Suprapubic skin (tissue), 4 donors: ENCODE measurements around the gene BCAP31. TPM values are rescaled to one million over a fixed set of nuclear protein-coding genes. Genes with fewer than 3 reads are reported as not detected.
A peak's percentile ranks its signal among the peaks of the same experiment; 100 is the strongest.

Experiments
- DNase-seq, 2 donors: peaks; one replicate each; pipeline ENCODE4 v3.0.0-alpha.2; 2019; ENCODE audit warnings: low spot score in 2 of 2
- H3K27ac ChIP-seq: fragments of 200-600 bp; sonication (generic); one replicate; pipeline ENCODE4 v1.5.1; 2019
- H3K27me3 ChIP-seq: fragments of 200-600 bp; sonication (generic); one replicate; pipeline ENCODE4 v1.5.1; 2019
- H3K36me3 ChIP-seq: fragments of 200-600 bp; sonication (generic); one replicate; pipeline ENCODE4 v1.5.1; 2019
- H3K4me1 ChIP-seq: fragments of 200-600 bp; sonication (generic); one replicate; pipeline ENCODE4 v1.5.1; 2019
- H3K4me3 ChIP-seq: fragments of 200-600 bp; sonication (generic); one replicate; pipeline ENCODE4 v1.5.1; 2019; ENCODE audit warnings: mild to moderate bottlenecking
- H3K9me3 ChIP-seq: fragments of 200-600 bp; sonication (generic); one replicate; pipeline ENCODE4 v1.5.1; 2019
- EP300 ChIP-seq: sonication (generic); formaldehyde crosslinking; IDR thresholded peaks from one replicate; pipeline ENCODE4 v1.6.1; 2017; ENCODE audit warnings: antibody characterized with exemption
- POLR2A ChIP-seq, 2 donors: fragments of 450-650 bp; IDR thresholded peaks; one replicate each; pipeline ENCODE4 v1.6.1; 2017; ENCODE audit warnings: antibody characterized with exemption in 2 of 2, mild to moderate bottlenecking in 2 of 2, moderate library complexity in 2 of 2
- POLR2AphosphoS5 ChIP-seq, 3 donors: sonication (generic); formaldehyde crosslinking; IDR thresholded peaks; one replicate each; pipeline ENCODE4 v1.6.1; 2017; ENCODE audit warnings: antibody characterized with exemption in 3 of 3
- WGBS: methylation state at CpG from one replicate; pipeline ENCODE4 v1.1.5; 2018; 5-methylcytosine and 5-hydroxymethylcytosine counted together
- total RNA-seq, 4 donors: library from RNA; depleted of rRNA; stranded (reverse); fragments of >200 nt; gene quantifications; one replicate each; pipeline ENCODE4 v1.1.0, GENCODE V29; 2016
- TF ChIP-seq, protein P1 (sequence below), 2 donors: fragments of 200-600 bp in 1 of 2; fragments of 450-650 bp in 1 of 2; sonication (generic) in 1 of 2; IDR thresholded peaks; one replicate each; pipeline ENCODE4 v1.5.1; 2016 to 2019; ENCODE audit warnings: antibody characterized with exemption in 2 of 2, mild to moderate bottlenecking in 1 of 2, moderate library complexity in 1 of 2

BCAP31 gene
- total RNA-seq, 4 donors from 2014 or later, result 112 to 170 (median 167) TPM

- Histone ChIP-seq H3K4me1 (peaks cover 5% of the 10 kb centered on the region), H3K27ac (no peak overlapping the region), H3K27me3 (peaks cover 15% of the 10 kb centered on the region), H3K4me3 (no peak overlapping the region), H3K36me3 (no peaks in the 10 kb centered on the region), H3K9me3 (no peaks in the 10 kb centered on the region)
- WGBS, result 39% methylated on average over 14 of the region's 14 CpGs
- DNase-seq, result peak; percentile 85 to 91
- TF ChIP-seq EP300, result no peak
- TF ChIP-seq, protein P1, sequence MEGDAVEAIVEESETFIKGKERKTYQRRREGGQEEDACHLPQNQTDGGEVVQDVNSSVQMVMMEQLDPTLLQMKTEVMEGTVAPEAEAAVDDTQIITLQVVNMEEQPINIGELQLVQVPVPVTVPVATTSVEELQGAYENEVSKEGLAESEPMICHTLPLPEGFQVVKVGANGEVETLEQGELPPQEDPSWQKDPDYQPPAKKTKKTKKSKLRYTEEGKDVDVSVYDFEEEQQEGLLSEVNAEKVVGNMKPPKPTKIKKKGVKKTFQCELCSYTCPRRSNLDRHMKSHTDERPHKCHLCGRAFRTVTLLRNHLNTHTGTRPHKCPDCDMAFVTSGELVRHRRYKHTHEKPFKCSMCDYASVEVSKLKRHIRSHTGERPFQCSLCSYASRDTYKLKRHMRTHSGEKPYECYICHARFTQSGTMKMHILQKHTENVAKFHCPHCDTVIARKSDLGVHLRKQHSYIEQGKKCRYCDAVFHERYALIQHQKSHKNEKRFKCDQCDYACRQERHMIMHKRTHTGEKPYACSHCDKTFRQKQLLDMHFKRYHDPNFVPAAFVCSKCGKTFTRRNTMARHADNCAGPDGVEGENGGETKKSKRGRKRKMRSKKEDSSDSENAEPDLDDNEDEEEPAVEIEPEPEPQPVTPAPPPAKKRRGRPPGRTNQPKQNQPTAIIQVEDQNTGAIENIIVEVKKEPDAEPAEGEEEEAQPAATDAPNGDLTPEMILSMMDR (IDR thresholded peaks at IDR 0.05), result peak; percentile 42 to 73
These were observed 56.2 kb downstream of the BCAP31 start for GRCh38 chrX:153667956-153668396.

GRCh38 chrX:153667281-153667955, 56.8 kb downstream of the BCAP31 start:
- Histone ChIP-seq H3K27me3 (peaks cover 12% of the 10 kb centered on the region), H3K4me3 (no peak overlapping the region)
- no peak for TF ChIP-seq EP300
- TF ChIP-seq, protein P1 (IDR thresholded peaks at IDR 0.05), result no peak
- no peak for TF ChIP-seq POLR2A (IDR thresholded peaks at IDR 0.05)
- no peak for TF ChIP-seq POLR2AphosphoS5 (IDR thresholded peaks at IDR 0.05)

GRCh38 chrX:153665726-153666306, 58.4 kb downstream of the BCAP31 start:
- Histone ChIP-seq H3K36me3 (no peaks in the 10 kb centered on the region), H3K4me3 (no peak overlapping the region), H3K9me3 (no peaks in the 10 kb centered on the region), H3K27me3 (peaks cover 7% of the 10 kb centered on the region), H3K27ac (no peak overlapping the region), H3K4me1 (peaks cover 3% of the 10 kb centered on the region)
- WGBS, result 81% methylated on average over 9 of the region's 9 CpGs
- TF ChIP-seq, protein P1 (IDR thresholded peaks at IDR 0.05), result no peak
- no peak for TF ChIP-seq EP300
- no peak for TF ChIP-seq POLR2AphosphoS5 (IDR thresholded peaks at IDR 0.05)
- no peak for TF ChIP-seq POLR2A (IDR thresholded peaks at IDR 0.05)
- peak in 1 of 2 donors; percentile 54 for DNase-seq

More at GRCh38 chrX:153667281-153667955, 56.8 kb downstream of the BCAP31 start:
- Histone ChIP-seq H3K36me3 (no peaks in the 10 kb centered on the region), H3K27ac (no peak overlapping the region), H3K9me3 (no peaks in the 10 kb centered on the region), H3K4me1 (peaks cover 3% of the 10 kb centered on the region)
- 72% methylated on average over 11 of the region's 11 CpGs for WGBS
- DNase-seq, result no peak

DNA sequence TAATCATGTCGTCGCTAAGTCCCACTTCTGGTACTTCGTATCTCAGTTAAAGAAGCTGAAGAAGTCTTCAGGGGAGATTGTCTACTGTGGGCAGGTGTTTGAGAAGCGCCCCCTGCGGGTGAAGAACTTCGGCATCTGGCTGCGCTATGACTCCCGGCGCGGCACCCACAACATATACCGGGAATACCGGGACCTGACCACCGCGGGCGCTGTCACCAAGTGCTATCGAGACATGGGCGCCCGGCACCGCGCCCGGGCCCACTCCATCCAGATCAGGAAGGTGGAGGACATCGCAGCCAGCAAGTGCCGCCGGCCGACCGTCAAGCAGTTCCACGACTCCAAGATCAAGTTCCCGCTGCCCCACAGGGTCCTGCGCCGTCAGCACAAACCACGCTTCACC, 61.9 kb downstream of the BCAP31 start:
- no peaks in the 10 kb centered on the region for H3K4me1 ChIP-seq
- 30% methylated on average over 10 of the region's 31 CpGs for WGBS
- H3K27me3 ChIP-seq, result peaks cover 7% of the 10 kb centered on the region
- no peak overlapping the region for H3K27ac ChIP-seq
- H3K9me3 ChIP-seq, result no peaks in the 10 kb centered on the region
- no peaks in the 10 kb centered on the region for H3K36me3 ChIP-seq
- DNase-seq, result peak; percentile 67 to 73
- H3K4me3 ChIP-seq, result no peak overlapping the region
- no peak for TF ChIP-seq POLR2A (IDR thresholded peaks at IDR 0.05)
- no peak for TF ChIP-seq EP300
- TF ChIP-seq, protein P1 (IDR thresholded peaks at IDR 0.05), result peak in 1 of 2 donors; percentile 31

GRCh38 chrX:153659268-153659667, 64.9 kb downstream of the BCAP31 start:
- Histone ChIP-seq H3K27ac (no peak overlapping the region), H3K4me1 (no peaks in the 10 kb centered on the region), H3K4me3 (no peak overlapping the region), H3K36me3 (no peaks in the 10 kb centered on the region), H3K9me3 (no peaks in the 10 kb centered on the region), H3K27me3 (peaks cover 7% of the 10 kb centered on the region)
- DNase-seq, result no peak
- 76% methylated on average over 3 of the region's 3 CpGs for WGBS
- TF ChIP-seq, protein P1 (IDR thresholded peaks at IDR 0.05), result no peak
- TF ChIP-seq POLR2A (IDR thresholded peaks at IDR 0.05) (no peak), EP300 (no peak), POLR2AphosphoS5 (IDR thresholded peaks at IDR 0.05) (no peak)
